Right lobe of liver (tissue), 6 donors: ENCODE data around the gene RASGRF2. TPM values are rescaled to one million over a fixed set of nuclear protein-coding genes. Genes with fewer than 3 reads are reported as not detected.

Experiments
- ATAC-seq, 4 donors: fragments of 200-7000 bp; cut with Tn5 transposase; one replicate each; pipeline ENCODE4 v1.9.1; 2020; ENCODE audit warnings: mild to moderate bottlenecking in 4 of 4, moderate library complexity in 4 of 4
- DNase-seq, 3 donors: peaks; one replicate each; pipeline ENCODE4 v3.0.0-alpha.2; 2020
- H3K27ac ChIP-seq, 3 donors: fragments of 200-600 bp; one replicate each; pipeline ENCODE4 v1.8.0; 2022
- H3K27me3 ChIP-seq, 2 donors: fragments of 200-600 bp; one replicate each; pipeline ENCODE4 v1.8.0; 2022
- H3K36me3 ChIP-seq, 4 donors: fragments of 200-600 bp; sonication (generic) in 1 of 4; one replicate each; pipeline versions ENCODE4 v1.5.1 to v1.8.0; 2017 to 2022; ENCODE audit warnings: control low read depth in 1 of 4
- H3K4me1 ChIP-seq, 4 donors: fragments of 200-600 bp; sonication (generic) in 1 of 4; one replicate each; pipeline versions ENCODE4 v1.5.1 to v1.8.0; 2017 to 2022; ENCODE audit warnings: control low read depth in 1 of 4
- H3K4me3 ChIP-seq, 3 donors: fragments of 200-600 bp; one replicate each; pipeline ENCODE4 v1.8.0; 2022
- H3K9me3 ChIP-seq, 4 donors: fragments of 200-600 bp; sonication (generic) in 1 of 4; one replicate each; pipeline versions ENCODE4 v1.5.1 to v1.8.0; 2017 to 2022; ENCODE audit warnings: control low read depth in 1 of 4
- POLR2A ChIP-seq: fragments of 450-650 bp; IDR thresholded peaks from one replicate; pipeline ENCODE4 v1.6.1; 2017; ENCODE audit warnings: antibody characterized with exemption, mild to moderate bottlenecking
- WGBS: methylation state at CpG from one replicate; pipeline ENCODE4 v1.1.6; 2018; ENCODE audit warnings: low coverage, low lambda C conversion rate; ENCODE audit not compliant: insufficient coverage; ENCODE audit errors: missing lambda C conversion rate; 5-methylcytosine and 5-hydroxymethylcytosine counted together
- intact Hi-C, 2 donors: fragments of 100-400 bp; cut with DNase I; formaldehyde crosslinking; loops; one replicate each; pipeline versions ENCODE4 v1.11.2 to v1.14.1; 2022
- total RNA-seq, 6 experiments: library from RNA; depleted of rRNA in 2 of 6; stranded (reverse); fragments of >200 nt in 2 of 6; fragmentation: NEBNext Ultra II Directional in 3 of 6; extraction: Animal tissue kit (Norgen Biotek cat#: 25700) in 3 of 6; gene quantifications; one replicate each; pipeline versions ENCODE4 v1.1.0 to v1.2.4, GENCODE V29; 2016 to 2023
- TF ChIP-seq, protein P1 (sequence below), 4 donors: fragments of 200-600 bp in 3 of 4; fragments of 450-650 bp in 1 of 4; IDR thresholded peaks; one replicate each; pipeline versions ENCODE4 v1.5.1 to v1.8.0; 2016 to 2022; ENCODE audit warnings: antibody characterized with exemption in 4 of 4, mild to moderate bottlenecking in 2 of 4
- donor health status: DM: no; HTN: yes; CAD: no.
- donor health status: DM: no; HTN: no; CAD: no.
- donor health status: DM: no; HTN: no; CAD: no.
- donor health status: DM: no; HTN: yes; CAD: no.
- donor health status: DM: no; HTN: yes; CAD: no.

Gene RASGRF2
- total RNA-seq, 6 experiments from 2014 or later, result 0.20 to 0.61 (median 0.36) TPM

- Histone ChIP-seq H3K27ac (no peak overlapping the region), H3K27me3 (no peaks in the 10 kb centered on the region), H3K4me3 (no peak overlapping the region), H3K9me3 (no peaks in the 10 kb centered on the region), H3K4me1 (no peaks in the 10 kb centered on the region), H3K36me3 (no peaks in the 10 kb centered on the region)
- DNase-seq (no peak), ATAC-seq (no peak)
- intact Hi-C loops, result no loop called here
- WGBS, result 88% methylated on average over 1 of the region's 1 CpG
- TF ChIP-seq, protein P1, sequence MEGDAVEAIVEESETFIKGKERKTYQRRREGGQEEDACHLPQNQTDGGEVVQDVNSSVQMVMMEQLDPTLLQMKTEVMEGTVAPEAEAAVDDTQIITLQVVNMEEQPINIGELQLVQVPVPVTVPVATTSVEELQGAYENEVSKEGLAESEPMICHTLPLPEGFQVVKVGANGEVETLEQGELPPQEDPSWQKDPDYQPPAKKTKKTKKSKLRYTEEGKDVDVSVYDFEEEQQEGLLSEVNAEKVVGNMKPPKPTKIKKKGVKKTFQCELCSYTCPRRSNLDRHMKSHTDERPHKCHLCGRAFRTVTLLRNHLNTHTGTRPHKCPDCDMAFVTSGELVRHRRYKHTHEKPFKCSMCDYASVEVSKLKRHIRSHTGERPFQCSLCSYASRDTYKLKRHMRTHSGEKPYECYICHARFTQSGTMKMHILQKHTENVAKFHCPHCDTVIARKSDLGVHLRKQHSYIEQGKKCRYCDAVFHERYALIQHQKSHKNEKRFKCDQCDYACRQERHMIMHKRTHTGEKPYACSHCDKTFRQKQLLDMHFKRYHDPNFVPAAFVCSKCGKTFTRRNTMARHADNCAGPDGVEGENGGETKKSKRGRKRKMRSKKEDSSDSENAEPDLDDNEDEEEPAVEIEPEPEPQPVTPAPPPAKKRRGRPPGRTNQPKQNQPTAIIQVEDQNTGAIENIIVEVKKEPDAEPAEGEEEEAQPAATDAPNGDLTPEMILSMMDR (IDR thresholded peaks at IDR 0.05), result no peak
- TF ChIP-seq POLR2A, result no peak
These were observed 28.8 kb upstream of the RASGRF2 start for GRCh38 chr5:80931411-80931810.

- Histone ChIP-seq H3K9me3 (no peaks in the 10 kb centered on the region), H3K4me1 (no peaks in the 10 kb centered on the region), H3K27me3 (no peaks in the 10 kb centered on the region), H3K27ac (no peak overlapping the region), H3K36me3 (no peaks in the 10 kb centered on the region), H3K4me3 (no peak overlapping the region)
- no peak for ATAC-seq
- no peak for DNase-seq
- WGBS, result 95% methylated on average over 2 of the region's 2 CpGs
- TF ChIP-seq, protein P1 (IDR thresholded peaks at IDR 0.05), result no peak
- no peak for TF ChIP-seq POLR2A
- intact Hi-C loops, result no loop called here
These were observed 27.1 kb upstream of the RASGRF2 start for GRCh38 chr5:80933036-80933435.

DNA sequence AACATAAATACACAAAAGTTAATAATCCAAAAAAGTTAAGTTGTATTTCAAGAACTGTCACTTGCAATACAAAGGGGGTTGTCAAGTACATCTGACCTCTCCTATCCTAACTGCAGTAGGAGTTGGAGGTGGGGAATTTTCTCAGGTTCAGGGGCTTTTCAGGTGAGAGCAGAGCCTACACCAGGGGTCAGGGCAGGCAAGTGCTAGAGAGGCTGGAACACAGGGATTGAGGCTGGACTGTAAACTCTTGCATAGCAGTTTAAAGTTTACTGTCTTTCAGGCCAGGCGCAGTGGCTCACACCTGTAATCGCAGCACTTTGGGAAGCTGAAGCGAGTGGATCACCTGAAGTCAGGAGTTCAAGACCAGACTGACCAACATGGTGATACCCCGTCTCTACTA, 25.4 kb upstream of the RASGRF2 start:
- TF ChIP-seq, protein P1 (IDR thresholded peaks at IDR 0.05), result no peak
- no peak for TF ChIP-seq POLR2A
- Histone ChIP-seq H3K27ac (no peak overlapping the region), H3K36me3 (no peaks in the 10 kb centered on the region), H3K4me1 (no peaks in the 10 kb centered on the region), H3K4me3 (no peak overlapping the region), H3K9me3 (no peaks in the 10 kb centered on the region), H3K27me3 (no peaks in the 10 kb centered on the region)
- intact Hi-C loops, result no loop called here
- ATAC-seq, result no peak
- DNase-seq, result no peak
- WGBS, result 100% methylated on average over 1 of the region's 4 CpGs

GRCh38 chr5:80935811-80936385, 24.3 kb upstream of the RASGRF2 start:
- H3K27ac ChIP-seq, result no peak overlapping the region
- no peaks in the 10 kb centered on the region for H3K4me1 ChIP-seq
- DNase-seq (no peak), ATAC-seq (peak in 2 of 4 donors; percentile 56 to 64)
- TF ChIP-seq, protein P1 (IDR thresholded peaks at IDR 0.05), result peak in 1 of 4 donors; percentile 32
- no peak for TF ChIP-seq POLR2A
- no peaks in the 10 kb centered on the region for H3K36me3 ChIP-seq
- WGBS, result 56% methylated on average over 3 of the region's 3 CpGs
- intact Hi-C loops, result no loop called here
- no peaks in the 10 kb centered on the region for H3K9me3 ChIP-seq
- H3K27me3 ChIP-seq, result no peaks in the 10 kb centered on the region
- H3K4me3 ChIP-seq, result no peak overlapping the region

DNA sequence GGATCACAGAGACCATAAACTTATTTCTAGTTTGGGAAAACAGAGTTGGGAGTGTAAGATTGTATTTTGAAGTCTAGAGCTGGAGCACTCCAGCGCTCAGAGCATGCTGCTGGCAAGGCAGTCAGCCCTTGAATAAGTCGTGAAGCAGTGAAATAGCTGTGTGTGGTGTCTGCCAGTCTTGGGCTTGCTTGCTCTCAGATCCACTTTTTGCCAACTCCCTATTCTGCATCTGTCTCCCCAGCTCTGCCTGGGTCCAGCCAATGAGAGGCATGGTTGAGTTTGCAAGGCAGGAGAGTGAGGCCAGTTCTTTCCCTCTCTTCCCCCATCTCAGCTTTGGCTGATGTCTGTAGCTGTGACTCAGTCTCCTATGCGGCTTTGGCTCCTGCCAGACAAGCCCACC, 23.3 kb upstream of the RASGRF2 start:
- Histone ChIP-seq H3K4me1 (no peaks in the 10 kb centered on the region), H3K27me3 (no peaks in the 10 kb centered on the region), H3K36me3 (no peaks in the 10 kb centered on the region), H3K27ac (no peak overlapping the region), H3K9me3 (no peaks in the 10 kb centered on the region), H3K4me3 (no peak overlapping the region)
- ATAC-seq (no peak), DNase-seq (no peak)
- WGBS, result 84% methylated on average over 2 of the region's 3 CpGs
- no peak for TF ChIP-seq POLR2A
- TF ChIP-seq, protein P1 (IDR thresholded peaks at IDR 0.05), result no peak
- intact Hi-C loops, result no loop called here
